Neural crest cell (in vitro differentiated cells): ENCODE measurements around the gene UNC50. TPM values are rescaled to one million over a fixed set of nuclear protein-coding genes. Genes with fewer than 3 reads are reported as not detected.
"Not testable (repeated sequence)": the region's sequence is repeated elsewhere in the genome, so short reads cannot be mapped to it uniquely, and the experiment has no call there.

Experiments used
- DNase-seq: peaks from one replicate; pipeline ENCODE4 v3.0.0; 2021; ENCODE audit warnings: low read depth, mixed read lengths, low spot score
- H3K27ac Mint-ChIP-seq: one replicate; pipeline ENCODE4 v1.8.0; 2021; ENCODE audit warnings: mild to moderate bottlenecking, mixed read lengths; ENCODE audit not compliant: unreplicated experiment
- H3K27me3 Mint-ChIP-seq: 2 replicates; pipeline ENCODE4 v1.8.0; 2021; ENCODE audit warnings: low read depth, mild to moderate bottlenecking, mixed read lengths
- H3K36me3 Mint-ChIP-seq: 2 replicates; pipeline ENCODE4 v1.8.0; 2021; ENCODE audit warnings: low read depth, mild to moderate bottlenecking, mixed read lengths
- H3K4me1 Mint-ChIP-seq: 2 replicates; pipeline ENCODE4 v1.8.0; 2021; ENCODE audit warnings: mixed read lengths
- H3K4me3 Mint-ChIP-seq: one replicate; pipeline ENCODE4 v1.8.0; 2021; ENCODE audit warnings: mild to moderate bottlenecking, mixed read lengths
- H3K9me3 Mint-ChIP-seq: 2 replicates; pipeline ENCODE4 v1.8.0; 2021; ENCODE audit warnings: mixed read lengths
- total RNA-seq: library from RNA; stranded (reverse); gene quantifications from 2 replicates; pipeline ENCODE4 v1.2.1, GENCODE V29; 2021
- TF ChIP-seq, protein P1 (sequence below): fragments of 200-600 bp; sonication (generic); conservative IDR thresholded peaks from 2 replicates; pipeline ENCODE4 v1.5.0; 2021; ENCODE audit warnings: antibody characterized with exemption, mild to moderate bottlenecking

UNC50 gene
- total RNA-seq, 1 donor from 2014 or later: 48.3 TPM

DNA sequence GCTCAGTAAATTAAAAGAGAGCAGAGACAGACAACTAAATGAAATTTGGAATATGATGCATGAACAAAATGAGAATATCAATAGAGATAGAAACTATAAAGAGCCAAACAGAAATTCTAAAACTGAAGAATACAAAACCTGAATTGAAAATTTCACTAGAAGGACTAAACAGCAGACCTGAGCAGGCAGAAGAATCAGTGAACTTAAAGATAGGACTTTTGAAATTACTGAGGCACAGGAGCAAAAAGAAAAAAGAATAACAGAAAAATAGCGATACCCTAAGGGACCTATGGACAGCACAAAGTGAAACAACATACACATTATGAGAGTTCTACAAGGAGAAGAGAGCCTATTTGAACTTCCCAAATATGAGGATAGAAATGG is 41.6 kb downstream of the UNC50 start:
- Mint-ChIP-seq H3K27me3 (peaks cover 2% of the 10 kb centered on the region), H3K4me1 (peaks cover 9% of the 10 kb centered on the region), H3K4me3 (no peak overlapping the region), H3K36me3 (no peaks in the 10 kb centered on the region), H3K27ac (no peak overlapping the region), H3K9me3 (no peaks in the 10 kb centered on the region)
- DNase-seq: no peak
- TF ChIP-seq, protein P1, sequence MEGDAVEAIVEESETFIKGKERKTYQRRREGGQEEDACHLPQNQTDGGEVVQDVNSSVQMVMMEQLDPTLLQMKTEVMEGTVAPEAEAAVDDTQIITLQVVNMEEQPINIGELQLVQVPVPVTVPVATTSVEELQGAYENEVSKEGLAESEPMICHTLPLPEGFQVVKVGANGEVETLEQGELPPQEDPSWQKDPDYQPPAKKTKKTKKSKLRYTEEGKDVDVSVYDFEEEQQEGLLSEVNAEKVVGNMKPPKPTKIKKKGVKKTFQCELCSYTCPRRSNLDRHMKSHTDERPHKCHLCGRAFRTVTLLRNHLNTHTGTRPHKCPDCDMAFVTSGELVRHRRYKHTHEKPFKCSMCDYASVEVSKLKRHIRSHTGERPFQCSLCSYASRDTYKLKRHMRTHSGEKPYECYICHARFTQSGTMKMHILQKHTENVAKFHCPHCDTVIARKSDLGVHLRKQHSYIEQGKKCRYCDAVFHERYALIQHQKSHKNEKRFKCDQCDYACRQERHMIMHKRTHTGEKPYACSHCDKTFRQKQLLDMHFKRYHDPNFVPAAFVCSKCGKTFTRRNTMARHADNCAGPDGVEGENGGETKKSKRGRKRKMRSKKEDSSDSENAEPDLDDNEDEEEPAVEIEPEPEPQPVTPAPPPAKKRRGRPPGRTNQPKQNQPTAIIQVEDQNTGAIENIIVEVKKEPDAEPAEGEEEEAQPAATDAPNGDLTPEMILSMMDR: no peak

- H3K27me3 Mint-ChIP-seq: no peaks in the 10 kb centered on the region
- DNase-seq: no peak
- H3K4me1 Mint-ChIP-seq: peaks cover 9% of the 10 kb centered on the region
- H3K36me3 Mint-ChIP-seq: no peaks in the 10 kb centered on the region
- H3K27ac Mint-ChIP-seq: no peak overlapping the region
- TF ChIP-seq, protein P1: no peak
- H3K4me3 Mint-ChIP-seq: no peak overlapping the region
- no peaks in the 10 kb centered on the region for H3K9me3 Mint-ChIP-seq
Observed at GRCh38 chr2:98650998-98651397, 42.6 kb downstream of the UNC50 start.

DNA sequence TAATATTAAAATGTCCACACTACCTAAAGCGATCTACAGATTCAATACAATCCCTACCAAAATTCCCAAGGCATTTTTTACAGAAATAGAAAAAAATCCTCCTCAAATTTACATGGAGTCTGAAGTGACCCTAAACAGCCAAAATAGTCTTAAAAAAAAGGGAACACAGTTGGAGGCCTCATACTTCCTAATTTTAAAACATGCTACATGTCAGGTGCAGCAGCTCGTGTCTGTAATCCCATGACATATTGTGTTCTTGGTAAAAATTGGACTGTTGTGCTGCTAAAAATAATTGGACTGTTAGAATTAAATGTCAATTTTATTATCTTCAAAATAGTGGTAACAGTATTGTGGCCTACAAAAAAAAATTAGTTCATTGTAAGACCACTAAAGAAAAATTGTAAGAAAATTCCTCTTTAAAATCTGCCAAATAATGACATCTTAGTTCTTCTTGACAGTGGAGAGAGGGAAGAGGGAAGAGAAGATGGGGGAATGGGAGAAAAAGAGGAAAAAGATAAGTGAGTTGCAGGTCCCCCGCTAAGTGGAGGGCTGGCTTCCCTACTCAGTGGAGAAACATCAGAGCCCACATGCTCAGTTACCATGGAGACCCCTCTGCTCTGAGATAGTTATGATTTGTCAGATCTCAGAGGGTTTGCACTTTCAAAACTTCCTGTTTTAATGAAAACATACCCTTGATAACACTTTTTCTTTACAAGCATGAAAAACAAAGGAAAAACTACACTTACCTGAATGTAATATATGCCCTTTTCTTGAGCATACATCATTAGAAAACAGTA is 46.5 kb downstream of the UNC50 start:
- TF ChIP-seq, protein P1: no peak
- H3K27ac Mint-ChIP-seq: no peak overlapping the region
- no peak for DNase-seq
- H3K27me3 Mint-ChIP-seq: no peaks in the 10 kb centered on the region
- H3K9me3 Mint-ChIP-seq: no peaks in the 10 kb centered on the region
- peaks cover 1% of the 10 kb centered on the region for H3K36me3 Mint-ChIP-seq
- H3K4me3 Mint-ChIP-seq: no peak overlapping the region
- peaks cover 4% of the 10 kb centered on the region for H3K4me1 Mint-ChIP-seq

DNA sequence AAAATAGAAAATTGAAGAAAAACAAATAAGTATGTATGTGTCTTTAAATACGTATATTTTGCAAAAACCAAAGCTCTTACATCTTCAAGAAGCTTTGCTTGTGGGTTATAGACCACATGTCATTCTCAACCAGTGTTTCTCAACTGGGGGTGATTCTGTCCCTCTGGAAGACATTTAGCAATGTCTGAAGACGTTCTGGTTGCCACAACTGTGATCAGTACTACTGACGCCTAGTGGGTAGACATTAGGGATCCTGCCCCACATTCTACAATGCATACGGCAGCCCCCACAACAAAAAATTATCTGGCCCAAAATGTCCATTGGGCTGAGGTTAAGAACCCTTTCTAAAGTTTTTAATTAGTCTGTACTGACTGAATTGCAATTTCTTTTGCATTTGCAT is 48.4 kb downstream of the UNC50 start:
- peaks cover 9% of the 10 kb centered on the region for H3K9me3 Mint-ChIP-seq
- peaks cover 3% of the 10 kb centered on the region for H3K4me1 Mint-ChIP-seq
- H3K4me3 Mint-ChIP-seq: no peak overlapping the region
- H3K27me3 Mint-ChIP-seq: no peaks in the 10 kb centered on the region
- no peak overlapping the region for H3K27ac Mint-ChIP-seq
- H3K36me3 Mint-ChIP-seq: peaks cover 11% of the 10 kb centered on the region
- TF ChIP-seq, protein P1: no peak
- DNase-seq: no peak

- H3K4me3 Mint-ChIP-seq: no peak overlapping the region
- TF ChIP-seq, protein P1: no peak
- no peaks in the 10 kb centered on the region for H3K27me3 Mint-ChIP-seq
- H3K36me3 Mint-ChIP-seq: peaks cover 11% of the 10 kb centered on the region
- H3K9me3 Mint-ChIP-seq: peaks cover 9% of the 10 kb centered on the region
- H3K4me1 Mint-ChIP-seq: no peaks in the 10 kb centered on the region
- no peak for DNase-seq
- H3K27ac Mint-ChIP-seq: no peak overlapping the region
Observed at GRCh38 chr2:98658816-98659490, 50.6 kb downstream of the UNC50 start.

DNA sequence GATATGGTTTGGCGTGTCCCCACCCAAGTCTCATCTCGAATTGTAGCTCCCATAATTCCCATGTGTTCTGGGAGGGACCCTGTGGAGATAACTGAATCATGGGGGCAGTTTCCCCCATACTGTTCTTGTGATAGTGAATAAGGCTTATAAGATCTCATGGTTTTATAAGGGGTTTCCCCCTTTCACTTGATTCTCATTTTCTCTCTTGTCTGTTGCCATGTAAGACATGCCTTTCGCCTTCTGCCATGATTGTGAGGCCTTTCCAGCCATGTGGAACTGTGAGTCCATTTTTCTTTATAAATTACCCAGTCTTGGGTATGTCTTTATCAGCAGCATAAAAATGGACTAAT is 51.1 kb downstream of the UNC50 start:
- not testable (repeated sequence) for H3K27me3 Mint-ChIP-seq, H3K27ac Mint-ChIP-seq, H3K4me3 Mint-ChIP-seq, H3K9me3 Mint-ChIP-seq, H3K4me1 Mint-ChIP-seq, DNase-seq
- H3K36me3 Mint-ChIP-seq: peaks cover 11% of the 10 kb centered on the region
